Calu3 (cell line): ENCODE results near the gene VWA8. TPM values are rescaled to one million over a fixed set of nuclear protein-coding genes. Genes with fewer than 3 reads are reported as not detected.

Experiments used
- BruUV-seq: library from RNA; stranded (reverse); fragments of 400-500 nt; replicated peaks from 2 replicates; lab custom pipeline; 2021; lab: Mats Ljungman, UMichigan
- CTCF ChIA-PET: fragments of 300-600 bp; sonication (Branson Sonifier 250); formaldehyde crosslinking; loops from one replicate; lab custom pipeline; 2022; ENCODE audit warnings: antibody characterized with exemption; lab: Charles Lee
- DNase-seq: peaks from one replicate; pipeline ENCODE4 v3.0.0; 2022
- H3K27ac Mint-ChIP-seq: one replicate; pipeline ENCODE4 v1.8.0; 2022; ENCODE audit warnings: mixed read lengths; ENCODE audit not compliant: unreplicated experiment
- H3K27me3 Mint-ChIP-seq: one replicate; pipeline ENCODE4 v1.8.0; 2022; ENCODE audit warnings: mixed read lengths; ENCODE audit not compliant: unreplicated experiment
- H3K36me3 Mint-ChIP-seq: one replicate; pipeline ENCODE4 v1.8.0; 2022; ENCODE audit warnings: mild to moderate bottlenecking, moderate library complexity, mixed read lengths; ENCODE audit not compliant: insufficient read depth, unreplicated experiment
- H3K4me1 Mint-ChIP-seq: one replicate; pipeline ENCODE4 v1.8.0; 2022; ENCODE audit warnings: mild to moderate bottlenecking, low read depth, mixed read lengths; ENCODE audit not compliant: unreplicated experiment
- H3K4me3 Mint-ChIP-seq: one replicate; pipeline ENCODE4 v1.8.0; 2022; ENCODE audit warnings: mild to moderate bottlenecking, low read depth, moderate library complexity, mixed read lengths; ENCODE audit not compliant: unreplicated experiment
- H3K9me3 Mint-ChIP-seq: one replicate; pipeline ENCODE4 v1.8.0; 2022; ENCODE audit warnings: low read depth, mixed read lengths; ENCODE audit not compliant: unreplicated experiment
- intact Hi-C: fragments of 100-400 bp; cut with micrococcal nuclease; formaldehyde crosslinking; loops from one replicate; pipeline ENCODE4 v1.10.0; 2022; ENCODE audit not compliant: unreplicated experiment
- total RNA-seq: library from RNA; stranded (reverse); gene quantifications from 2 replicates; pipeline ENCODE4 v1.2.3, GENCODE V29; 2022
- TF ChIP-seq, protein P1 (sequence below): fragments of 200-600 bp; IDR thresholded peaks from one replicate; pipeline ENCODE4 v1.8.0; 2022; ENCODE audit warnings: antibody characterized with exemption; ENCODE audit not compliant: unreplicated experiment

The VWA8 gene
- total RNA-seq, 1 experiment from 2014 or later = 15.2 TPM

DNA sequence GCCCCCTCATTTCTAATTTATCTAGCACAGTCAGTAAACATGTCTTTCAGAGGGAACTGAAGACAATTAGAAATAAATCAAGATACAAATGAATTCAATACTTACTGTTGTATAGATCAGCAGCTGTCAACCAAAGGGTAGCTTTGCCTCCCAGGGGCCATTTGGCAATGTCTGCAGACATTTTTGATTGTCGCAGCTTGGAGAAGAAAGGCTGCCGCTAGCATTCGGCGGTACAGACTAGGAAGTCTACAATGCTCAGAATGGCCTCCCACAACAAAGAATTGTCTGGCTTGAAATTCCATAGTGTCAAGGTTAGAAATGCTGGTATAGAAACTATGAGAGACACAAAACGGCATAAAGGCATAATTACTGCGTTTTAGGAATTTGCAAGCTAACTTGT lies 412.0 kb downstream of the VWA8 start:
- Mint-ChIP-seq H3K4me1 (no peaks in the 10 kb centered on the region), H3K27ac (no peak overlapping the region), H3K9me3 (no peaks in the 10 kb centered on the region), H3K27me3 (no peaks in the 10 kb centered on the region), H3K36me3 (no peaks in the 10 kb centered on the region), H3K4me3 (no peak overlapping the region)
- intact Hi-C loops = no loop called here
- TF ChIP-seq, protein P1, sequence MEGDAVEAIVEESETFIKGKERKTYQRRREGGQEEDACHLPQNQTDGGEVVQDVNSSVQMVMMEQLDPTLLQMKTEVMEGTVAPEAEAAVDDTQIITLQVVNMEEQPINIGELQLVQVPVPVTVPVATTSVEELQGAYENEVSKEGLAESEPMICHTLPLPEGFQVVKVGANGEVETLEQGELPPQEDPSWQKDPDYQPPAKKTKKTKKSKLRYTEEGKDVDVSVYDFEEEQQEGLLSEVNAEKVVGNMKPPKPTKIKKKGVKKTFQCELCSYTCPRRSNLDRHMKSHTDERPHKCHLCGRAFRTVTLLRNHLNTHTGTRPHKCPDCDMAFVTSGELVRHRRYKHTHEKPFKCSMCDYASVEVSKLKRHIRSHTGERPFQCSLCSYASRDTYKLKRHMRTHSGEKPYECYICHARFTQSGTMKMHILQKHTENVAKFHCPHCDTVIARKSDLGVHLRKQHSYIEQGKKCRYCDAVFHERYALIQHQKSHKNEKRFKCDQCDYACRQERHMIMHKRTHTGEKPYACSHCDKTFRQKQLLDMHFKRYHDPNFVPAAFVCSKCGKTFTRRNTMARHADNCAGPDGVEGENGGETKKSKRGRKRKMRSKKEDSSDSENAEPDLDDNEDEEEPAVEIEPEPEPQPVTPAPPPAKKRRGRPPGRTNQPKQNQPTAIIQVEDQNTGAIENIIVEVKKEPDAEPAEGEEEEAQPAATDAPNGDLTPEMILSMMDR = no peak
- no TSS peak for BruUV-seq
- CTCF ChIA-PET = interaction anchor here (0.6 kb wide), 1 partner anchor 10 kb away, joined by 3 read pairs; no protein-coding TSS in a partner anchor
- no peak for DNase-seq

DNA sequence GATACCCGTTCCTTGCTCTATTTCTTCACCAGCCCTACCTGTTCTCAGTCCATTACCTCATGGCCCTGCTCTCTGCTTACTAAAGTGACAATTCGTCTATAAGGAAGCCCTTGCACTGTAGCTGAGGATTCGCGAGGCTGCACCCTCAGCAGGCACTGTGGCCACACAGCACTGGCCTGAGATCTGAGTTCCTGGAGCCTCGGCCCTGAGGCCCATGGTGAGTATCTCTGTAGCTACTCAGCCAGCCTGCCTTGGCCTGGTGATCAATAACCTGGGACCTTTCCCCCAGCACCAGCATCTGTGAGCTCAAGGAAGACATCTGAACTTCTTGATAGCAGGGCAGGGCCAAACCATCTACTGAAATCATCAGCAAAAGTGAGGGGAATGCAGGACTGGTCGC lies 412.9 kb downstream of the VWA8 start:
- Mint-ChIP-seq H3K9me3 (no peaks in the 10 kb centered on the region), H3K36me3 (no peaks in the 10 kb centered on the region), H3K4me1 (no peaks in the 10 kb centered on the region), H3K27ac (no peak overlapping the region), H3K27me3 (no peaks in the 10 kb centered on the region), H3K4me3 (no peak overlapping the region)
- CTCF ChIA-PET = no interaction called here
- TF ChIP-seq, protein P1 = no peak
- no TSS peak for BruUV-seq
- intact Hi-C loops = no loop called here
- no peak for DNase-seq

DNA sequence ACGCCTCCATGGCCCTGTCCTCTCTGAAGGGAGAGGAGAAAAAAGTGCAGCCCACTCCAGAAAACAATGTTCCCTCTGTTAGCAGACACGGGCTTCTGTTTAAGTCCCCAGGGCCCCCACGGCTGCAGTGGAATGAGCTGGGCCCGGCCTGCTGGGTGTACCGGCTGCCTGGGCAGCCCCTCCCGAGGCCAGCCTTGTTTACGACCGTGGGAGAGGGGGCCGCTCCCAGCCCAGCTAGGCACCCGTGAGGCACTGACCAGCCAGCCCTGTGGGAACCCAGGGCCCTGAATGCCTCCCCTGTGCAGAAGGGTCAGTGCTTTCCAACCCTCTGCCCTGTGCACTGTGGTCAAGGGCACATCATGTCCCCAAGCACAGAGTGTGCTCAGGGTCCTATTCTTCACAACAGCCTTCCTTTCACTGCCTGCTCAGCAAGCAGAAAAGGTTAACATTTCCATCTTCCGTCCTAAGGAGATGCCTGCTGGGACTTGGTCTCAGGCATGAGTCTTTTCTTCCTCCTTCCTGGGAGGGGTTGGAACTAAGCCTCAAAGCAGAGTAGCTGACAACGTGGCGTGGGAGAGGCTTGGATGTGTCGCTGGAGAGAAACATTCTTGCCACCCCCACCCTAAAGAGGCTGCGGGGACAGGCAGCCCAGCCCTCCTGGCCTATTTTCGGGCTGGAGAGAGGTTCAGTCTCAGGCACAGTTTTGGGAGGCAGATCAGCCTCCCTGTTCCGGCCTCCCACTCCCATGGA lies 413.5 kb downstream of the VWA8 start:
- TF ChIP-seq, protein P1 = no peak
- no TSS peak for BruUV-seq
- no peak overlapping the region for H3K27ac Mint-ChIP-seq
- DNase-seq = no peak
- no peaks in the 10 kb centered on the region for H3K4me1 Mint-ChIP-seq
- no peaks in the 10 kb centered on the region for H3K9me3 Mint-ChIP-seq
- CTCF ChIA-PET = no interaction called here
- intact Hi-C loops = no loop called here
- no peak overlapping the region for H3K4me3 Mint-ChIP-seq
- H3K36me3 Mint-ChIP-seq = no peaks in the 10 kb centered on the region
- H3K27me3 Mint-ChIP-seq = no peaks in the 10 kb centered on the region

DNA sequence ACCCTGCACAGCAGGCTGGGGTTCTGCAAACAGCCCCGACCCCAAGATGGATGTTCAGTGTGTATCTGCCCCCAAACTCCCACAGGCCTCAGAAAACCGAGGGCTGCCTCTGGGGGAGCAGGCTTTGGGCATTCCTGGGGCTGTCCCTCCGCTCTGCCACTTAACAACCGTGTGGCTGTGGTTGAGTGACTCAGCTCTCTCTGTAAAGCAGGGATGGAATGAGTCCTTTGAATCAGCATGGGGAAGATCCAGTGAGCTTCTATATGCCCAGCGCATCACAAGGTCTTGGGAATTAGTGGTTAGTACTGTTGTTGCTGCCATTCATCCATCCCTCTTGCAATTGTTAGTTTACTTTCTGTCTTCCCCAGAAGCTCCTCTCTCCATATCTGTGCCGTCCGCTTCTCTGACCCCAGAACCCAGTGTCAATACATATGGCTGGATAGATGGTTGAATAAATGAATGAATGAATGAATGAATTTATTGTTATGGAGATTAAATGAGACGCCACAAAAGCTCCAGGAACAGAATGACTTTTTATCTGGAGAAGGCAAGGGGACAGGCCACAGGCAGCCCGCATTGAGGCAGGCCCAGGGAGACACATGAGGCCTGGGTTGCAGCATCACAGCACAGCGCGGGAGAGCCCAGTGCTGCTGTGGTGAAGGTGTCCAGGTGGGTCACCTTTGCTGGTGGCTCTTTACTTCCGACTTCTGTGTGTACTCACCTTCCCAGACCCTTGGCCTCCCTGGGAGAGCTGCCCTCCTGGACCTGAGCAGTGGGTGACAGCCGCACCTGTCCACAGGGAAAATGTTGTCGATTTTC lies 414.3 kb downstream of the VWA8 start:
- DNase-seq = no peak
- CTCF ChIA-PET = no interaction called here

More for the DNA sequence above, 414.3 kb downstream of the VWA8 start:
- intact Hi-C loops = no loop called here
- Mint-ChIP-seq H3K4me3 (no peak overlapping the region), H3K36me3 (no peaks in the 10 kb centered on the region), H3K9me3 (no peaks in the 10 kb centered on the region), H3K27me3 (no peaks in the 10 kb centered on the region), H3K4me1 (no peaks in the 10 kb centered on the region), H3K27ac (no peak overlapping the region)
- BruUV-seq = no TSS peak
- TF ChIP-seq, protein P1 = no peak
